ENCODE data around the gene SMIM38. TPM values are rescaled to one million over a fixed set of nuclear protein-coding genes. Genes with fewer than 3 reads are reported as not detected.

SMIM38 gene
- polyA plus RNA-seq, 1 of the 3 experiments (the other 2 are of a cell fraction) = 0.13 TPM

- TF ChIP-seq, protein P1, sequence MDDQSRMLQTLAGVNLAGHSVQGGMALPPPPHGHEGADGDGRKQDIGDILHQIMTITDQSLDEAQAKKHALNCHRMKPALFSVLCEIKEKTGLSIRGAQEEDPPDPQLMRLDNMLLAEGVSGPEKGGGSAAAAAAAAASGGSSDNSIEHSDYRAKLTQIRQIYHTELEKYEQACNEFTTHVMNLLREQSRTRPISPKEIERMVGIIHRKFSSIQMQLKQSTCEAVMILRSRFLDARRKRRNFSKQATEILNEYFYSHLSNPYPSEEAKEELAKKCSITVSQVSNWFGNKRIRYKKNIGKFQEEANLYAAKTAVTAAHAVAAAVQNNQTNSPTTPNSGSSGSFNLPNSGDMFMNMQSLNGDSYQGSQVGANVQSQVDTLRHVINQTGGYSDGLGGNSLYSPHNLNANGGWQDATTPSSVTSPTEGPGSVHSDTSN (IDR thresholded peaks at IDR 0.05) = no peak
- no peak for TF ChIP-seq IRF3 (IDR thresholded peaks at IDR 0.05; ENCODE audit: low read depth, low read length)
- no peak for TF ChIP-seq MAX (IDR thresholded peaks at IDR 0.05; ENCODE audit: low read depth)
These were observed 20.8 kb upstream of the SMIM38 start (continued) for GRCh38 chr11:69134957-69135356.

- H3K79me2 ChIP-seq (ENCODE audit: insufficient read depth) = no peaks in the 10 kb centered on the region
- CTCF ChIA-PET = no interaction called here
- POLR2A ChIA-PET = no interaction called here
- H3K36me3 ChIP-seq (replicated peaks in 1 of 2; ENCODE audit: control insufficient read depth in 1 of 2, insufficient read depth in 2 of 2, low read length in 1 of 2) = no peaks in the 10 kb centered on the region
- no peak overlapping the region for H3K27ac ChIP-seq (ENCODE audit: low read depth in 2 of 2, low read length in 1 of 2)
- no peak overlapping the region for H3K4me2 ChIP-seq
- 82% methylated on average over 14 of the region's 14 CpGs for WGBS (ENCODE audit: low lambda C conversion rate)
- no peaks in the 10 kb centered on the region for H3K9me3 ChIP-seq
- TF ChIP-seq POLR2AphosphoS5 (IDR thresholded peaks at IDR 0.05; ENCODE audit: low read depth, low read length) (no peak), SMC3 (IDR thresholded peaks at IDR 0.05; ENCODE audit: low read depth, low read length) (no peak), RFX5 (IDR thresholded peaks at IDR 0.05; ENCODE audit: low read length) (no peak)
- H3K9ac ChIP-seq = no peak overlapping the region
- H3K27me3 ChIP-seq (ENCODE audit: insufficient read depth) = no peaks in the 10 kb centered on the region
- H3K4me3 ChIP-seq (ENCODE audit: low read depth in 2 of 2, low read length in 1 of 2) = no peak overlapping the region
- DNase-seq = no peak
- no peaks in the 10 kb centered on the region for H3F3A ChIP-seq (replicated peaks; ENCODE audit: insufficient read depth)
- H3K4me1 ChIP-seq (ENCODE audit: control insufficient read depth in 1 of 2, insufficient read depth in 2 of 2, low read depth in 1 of 2, low read length in 1 of 2) = peaks cover 0 to 12% of the 10 kb centered on the region in 2 experiments; a peak in 1 of 4 replicates
- no peak overlapping the region for H2AFZ ChIP-seq (ENCODE audit: low read depth)
- no peaks in the 10 kb centered on the region for H3K9me2 ChIP-seq
- no peaks in the 10 kb centered on the region for H4K20me1 ChIP-seq (ENCODE audit: insufficient read depth)
These were observed 20.0 kb upstream of the SMIM38 start for GRCh38 chr11:69135420-69136363.

GRCh38 chr11:69136471-69136870 lies 19.3 kb upstream of the SMIM38 start:
- no peaks in the 10 kb centered on the region for H3F3A ChIP-seq (replicated peaks; ENCODE audit: insufficient read depth)
- H3K9me3 ChIP-seq = no peaks in the 10 kb centered on the region
- no peaks in the 10 kb centered on the region for H3K27me3 ChIP-seq (ENCODE audit: insufficient read depth)
- no peak overlapping the region for H3K9ac ChIP-seq
- no peak overlapping the region for H3K4me3 ChIP-seq (ENCODE audit: low read depth in 2 of 2, low read length in 1 of 2)
- no peak overlapping the region for H2AFZ ChIP-seq (ENCODE audit: low read depth)
- no peak overlapping the region for H3K27ac ChIP-seq (ENCODE audit: low read depth in 2 of 2, low read length in 1 of 2)
- H3K4me1 ChIP-seq (ENCODE audit: control insufficient read depth in 1 of 2, insufficient read depth in 2 of 2, low read depth in 1 of 2, low read length in 1 of 2) = peaks cover 0 to 4% of the 10 kb centered on the region in 2 experiments; a peak in 1 of 4 replicates
- H3K36me3 ChIP-seq (replicated peaks in 1 of 2; ENCODE audit: control insufficient read depth in 1 of 2, insufficient read depth in 2 of 2, low read length in 1 of 2) = no peaks in the 10 kb centered on the region
- H3K4me2 ChIP-seq = no peak overlapping the region
- H4K20me1 ChIP-seq (ENCODE audit: insufficient read depth) = no peaks in the 10 kb centered on the region
- no peak for DNase-seq
- H3K9me2 ChIP-seq = no peaks in the 10 kb centered on the region
- WGBS (ENCODE audit: low lambda C conversion rate) = 87% methylated on average over 6 of the region's 9 CpGs
- CTCF ChIA-PET = interaction anchor here (1.4 kb wide), 1 partner anchor 31 kb away, joined by 3 read pairs; no protein-coding TSS in a partner anchor
- no peaks in the 10 kb centered on the region for H3K79me2 ChIP-seq (ENCODE audit: insufficient read depth)
- POLR2A ChIA-PET = no interaction called here
- TF ChIP-seq MXI1 (IDR thresholded peaks at IDR 0.05; ENCODE audit: low read depth, low read length) = no peak
- TF ChIP-seq TAF1 (IDR thresholded peaks at IDR 0.05; ENCODE audit: borderline replicate concordance, low read depth, low read length) = no peak
- TF ChIP-seq, protein P2, sequence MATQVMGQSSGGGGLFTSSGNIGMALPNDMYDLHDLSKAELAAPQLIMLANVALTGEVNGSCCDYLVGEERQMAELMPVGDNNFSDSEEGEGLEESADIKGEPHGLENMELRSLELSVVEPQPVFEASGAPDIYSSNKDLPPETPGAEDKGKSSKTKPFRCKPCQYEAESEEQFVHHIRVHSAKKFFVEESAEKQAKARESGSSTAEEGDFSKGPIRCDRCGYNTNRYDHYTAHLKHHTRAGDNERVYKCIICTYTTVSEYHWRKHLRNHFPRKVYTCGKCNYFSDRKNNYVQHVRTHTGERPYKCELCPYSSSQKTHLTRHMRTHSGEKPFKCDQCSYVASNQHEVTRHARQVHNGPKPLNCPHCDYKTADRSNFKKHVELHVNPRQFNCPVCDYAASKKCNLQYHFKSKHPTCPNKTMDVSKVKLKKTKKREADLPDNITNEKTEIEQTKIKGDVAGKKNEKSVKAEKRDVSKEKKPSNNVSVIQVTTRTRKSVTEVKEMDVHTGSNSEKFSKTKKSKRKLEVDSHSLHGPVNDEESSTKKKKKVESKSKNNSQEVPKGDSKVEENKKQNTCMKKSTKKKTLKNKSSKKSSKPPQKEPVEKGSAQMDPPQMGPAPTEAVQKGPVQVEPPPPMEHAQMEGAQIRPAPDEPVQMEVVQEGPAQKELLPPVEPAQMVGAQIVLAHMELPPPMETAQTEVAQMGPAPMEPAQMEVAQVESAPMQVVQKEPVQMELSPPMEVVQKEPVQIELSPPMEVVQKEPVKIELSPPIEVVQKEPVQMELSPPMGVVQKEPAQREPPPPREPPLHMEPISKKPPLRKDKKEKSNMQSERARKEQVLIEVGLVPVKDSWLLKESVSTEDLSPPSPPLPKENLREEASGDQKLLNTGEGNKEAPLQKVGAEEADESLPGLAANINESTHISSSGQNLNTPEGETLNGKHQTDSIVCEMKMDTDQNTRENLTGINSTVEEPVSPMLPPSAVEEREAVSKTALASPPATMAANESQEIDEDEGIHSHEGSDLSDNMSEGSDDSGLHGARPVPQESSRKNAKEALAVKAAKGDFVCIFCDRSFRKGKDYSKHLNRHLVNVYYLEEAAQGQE (IDR thresholded peaks at IDR 0.05; ENCODE audit: low read depth, low read length) = no peak
- no peak for TF ChIP-seq MEF2A (IDR thresholded peaks at IDR 0.05; ENCODE audit: borderline replicate concordance, low read depth)
- TF ChIP-seq, protein P3, sequence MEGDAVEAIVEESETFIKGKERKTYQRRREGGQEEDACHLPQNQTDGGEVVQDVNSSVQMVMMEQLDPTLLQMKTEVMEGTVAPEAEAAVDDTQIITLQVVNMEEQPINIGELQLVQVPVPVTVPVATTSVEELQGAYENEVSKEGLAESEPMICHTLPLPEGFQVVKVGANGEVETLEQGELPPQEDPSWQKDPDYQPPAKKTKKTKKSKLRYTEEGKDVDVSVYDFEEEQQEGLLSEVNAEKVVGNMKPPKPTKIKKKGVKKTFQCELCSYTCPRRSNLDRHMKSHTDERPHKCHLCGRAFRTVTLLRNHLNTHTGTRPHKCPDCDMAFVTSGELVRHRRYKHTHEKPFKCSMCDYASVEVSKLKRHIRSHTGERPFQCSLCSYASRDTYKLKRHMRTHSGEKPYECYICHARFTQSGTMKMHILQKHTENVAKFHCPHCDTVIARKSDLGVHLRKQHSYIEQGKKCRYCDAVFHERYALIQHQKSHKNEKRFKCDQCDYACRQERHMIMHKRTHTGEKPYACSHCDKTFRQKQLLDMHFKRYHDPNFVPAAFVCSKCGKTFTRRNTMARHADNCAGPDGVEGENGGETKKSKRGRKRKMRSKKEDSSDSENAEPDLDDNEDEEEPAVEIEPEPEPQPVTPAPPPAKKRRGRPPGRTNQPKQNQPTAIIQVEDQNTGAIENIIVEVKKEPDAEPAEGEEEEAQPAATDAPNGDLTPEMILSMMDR (IDR thresholded peaks at IDR 0.05) = no peak
- TF ChIP-seq FOXM1 (IDR thresholded peaks at IDR 0.05; ENCODE audit: low read depth) = no peak
- TF ChIP-seq, protein P4, sequence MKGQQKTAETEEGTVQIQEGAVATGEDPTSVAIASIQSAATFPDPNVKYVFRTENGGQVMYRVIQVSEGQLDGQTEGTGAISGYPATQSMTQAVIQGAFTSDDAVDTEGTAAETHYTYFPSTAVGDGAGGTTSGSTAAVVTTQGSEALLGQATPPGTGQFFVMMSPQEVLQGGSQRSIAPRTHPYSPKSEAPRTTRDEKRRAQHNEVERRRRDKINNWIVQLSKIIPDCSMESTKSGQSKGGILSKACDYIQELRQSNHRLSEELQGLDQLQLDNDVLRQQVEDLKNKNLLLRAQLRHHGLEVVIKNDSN (IDR thresholded peaks at IDR 0.05; ENCODE audit: borderline replicate concordance, low read depth) = no peak
- no peak for TF ChIP-seq FOSL2 (IDR thresholded peaks at IDR 0.05; ENCODE audit: borderline replicate concordance, low read depth)
- no peak for TF ChIP-seq SIN3A (IDR thresholded peaks at IDR 0.05; ENCODE audit: borderline replicate concordance, low read depth, low read length)

Measured in SK-N-SH (cell line).